Heart left ventricle (tissue), 16 donors: ENCODE measurements around the gene CYB5A. TPM values are rescaled to one million over a fixed set of nuclear protein-coding genes. Genes with fewer than 3 reads are reported as not detected.
"Not testable (repeated sequence)": the region's sequence is repeated elsewhere in the genome, so short reads cannot be mapped to it uniquely, and the experiment has no call there.

Experiments used
- ATAC-seq, 4 donors: fragments of 200-7000 bp; cut with Tn5 transposase; one replicate each; pipeline ENCODE4 v1.9.1; 2020 to 2022; ENCODE audit warnings: moderate library complexity in 4 of 4, mild to moderate bottlenecking in 3 of 4, moderate number of reproducible peaks in 1 of 4
- DNase-seq, 5 donors: peaks; one replicate each; pipeline ENCODE4 v3.0.0-alpha.2; 2020
- H3K27ac ChIP-seq, 12 donors: fragments of 200-600 bp; sonication (generic) in 4 of 12; one replicate each; pipeline versions ENCODE4 v1.5.0 to v1.8.0; 2016 to 2022; ENCODE audit warnings: mild to moderate bottlenecking in 2 of 12
- H3K27me3 ChIP-seq, 9 donors: fragments of 200-600 bp; sonication (generic) in 2 of 9; one replicate each; pipeline versions ENCODE4 v1.5.1 to v1.8.0; 2016 to 2022; ENCODE audit warnings: mild to moderate bottlenecking in 3 of 9
- H3K36me3 ChIP-seq, 9 donors: fragments of 200-600 bp; sonication (generic) in 2 of 9; one replicate each; pipeline versions ENCODE4 v1.5.0 to v1.8.0; 2018 to 2022; ENCODE audit warnings: mild to moderate bottlenecking in 2 of 9
- H3K4me1 ChIP-seq, 12 donors: fragments of 200-600 bp; sonication (generic) in 4 of 12; one replicate each; pipeline versions ENCODE4 v1.5.0 to v1.8.0; 2016 to 2022; ENCODE audit warnings: mild to moderate bottlenecking in 3 of 12
- H3K4me3 ChIP-seq, 12 donors: fragments of 200-600 bp; sonication (generic) in 4 of 12; one replicate each; pipeline versions ENCODE4 v1.5.0 to v1.8.0; 2017 to 2022; ENCODE audit warnings: mild to moderate bottlenecking in 9 of 12, moderate library complexity in 4 of 12
- H3K9me3 ChIP-seq, 12 donors: fragments of 200-600 bp; sonication (generic) in 4 of 12; one replicate each; pipeline versions ENCODE4 v1.5.0 to v1.8.0; 2016 to 2022; ENCODE audit warnings: mild to moderate bottlenecking in 1 of 12
- CTCF ChIP-seq, 12 donors: fragments of 200-600 bp; sonication (generic) in 4 of 12; IDR thresholded peaks; one replicate each; pipeline versions ENCODE4 v1.5.0 to v1.8.0; 2018 to 2022; ENCODE audit warnings: antibody characterized with exemption in 12 of 12, mild to moderate bottlenecking in 5 of 12
- POLR2A ChIP-seq, 2 donors: fragments of 450-650 bp; IDR thresholded peaks; one replicate each; pipeline ENCODE4 v1.6.1; 2017; ENCODE audit warnings: antibody characterized with exemption in 2 of 2, mild to moderate bottlenecking in 2 of 2, moderate library complexity in 2 of 2
- WGBS, 4 donors: extraction: QIAGEN DNeasy Blood & Tissue Kit in 2 of 4; methylation state at CpG; one replicate each; pipeline versions ENCODE4 v1.1.5 to v1.1.7; 2013 to 2018; 5-methylcytosine and 5-hydroxymethylcytosine counted together
- intact Hi-C, 10 donors: fragments of 100-400 bp; cut with DNase I; formaldehyde crosslinking; loops; one replicate each; pipeline versions ENCODE4 v1.11.1 to v1.14.2; 2022
- polyA plus RNA-seq, 2 donors: library from polyadenylated mRNA; stranded (reverse); fragments of 200-250 nt; gene quantifications; one replicate each; pipeline ENCODE4 v1.2.3, GENCODE V29; 2013
- total RNA-seq, 9 donors: library from RNA; depleted of rRNA in 2 of 9; stranded (reverse); fragments of >200 nt in 2 of 9; fragmentation: NEBNext Ultra II Directional in 3 of 9; extraction: Animal tissue kit (Norgen Biotek cat#: 25700) in 3 of 9; gene quantifications; one replicate each; pipeline versions ENCODE4 v1.1.0 to v1.2.4, GENCODE V29; 2016 to 2023
- donor health status: ischemic (EF 13 %, LVEDD 7.1; RV severe dilation, severe dysfunction).
- donor health status: healthy with polysubstance abuse.
- donor health status: DM: no; HTN: yes; CAD: no.
- donor health status: DM: no; HTN: no; CAD: no.
- donor health status: ischemic (EF 25% LVEDD 6.9; RV normal size, moderate dysfunction).
- donor health status: ischemic (EF 25% LVEDD 5.7; RV mildly dilated, moderate dysfunction).
- donor health status: healthy.
- donor health status: DM: yes; HTN: yes; CAD: no.
- donor health status: ischemic (EF 35%, LVEDD 5.7; RV mildly dilated, moderate dysfunction).
- donor health status: nonischemic (EF 11% LVEDD 7.7; RV severe dilation, severe dysfunction).
- donor health status: DM: yes; HTN: yes; CAD: no.
- donor health status: PGD.
- donor health status: ischemic (EF 29% LVEDD 5.4; RV normal size, mild dysfunction).
- donor health status: nonischemic (EF 23%, LVEDD 6.1; RV moderate dilation, normal function).

Gene CYB5A
- total and polyA plus RNA-seq, 11 donors, result 46.5 to 146 (median 82.6) TPM

- no peak for DNase-seq
- Histone ChIP-seq H3K4me1 (no peaks in the 10 kb centered on the region), H3K4me3 (no peak overlapping the region), H3K36me3 (no peaks in the 10 kb centered on the region), H3K27ac (no peak overlapping the region), H3K9me3 (peaks cover 0 to 5% (median 0%) of the 10 kb centered on the region in 12 donors), H3K27me3 (peaks cover 0 to 6% (median 0%) of the 10 kb centered on the region in 9 donors)
- 58 to 76% (median 69%) methylated on average over 3 of the region's 3 CpGs for WGBS, 4 donors
- TF ChIP-seq CTCF (IDR thresholded peaks at IDR 0.05) (no peak), POLR2A (IDR thresholded peaks at IDR 0.05) (no peak)
- no peak for ATAC-seq
- intact Hi-C loops, result loop anchor here in 1 of 10 donors (10.0 kb wide), 1 partner anchor 55 kb away; no protein-coding TSS in a partner anchor
Observed at GRCh38 chr18:74299746-74300145, 8.0 kb upstream of the CYB5A start.

- Histone ChIP-seq H3K27me3 (peaks cover 0 to 6% (median 0%) of the 10 kb centered on the region in 9 donors), H3K4me3 (no peak overlapping the region), H3K36me3 (no peaks in the 10 kb centered on the region), H3K9me3 (peaks cover 0 to 5% (median 0%) of the 10 kb centered on the region in 12 donors), H3K27ac (no peak overlapping the region), H3K4me1 (no peaks in the 10 kb centered on the region)
- no peak for DNase-seq
- WGBS, 4 donors, result 79 to 89% (median 84%) methylated on average over 1 of the region's 1 CpG
- no peak for ATAC-seq
- intact Hi-C loops, result loop anchor here in 1 of 10 donors (10.0 kb wide), 1 partner anchor 54 kb away; no protein-coding TSS in a partner anchor
- no peak for TF ChIP-seq POLR2A (IDR thresholded peaks at IDR 0.05)
- TF ChIP-seq CTCF (IDR thresholded peaks at IDR 0.05), result no peak
Observed at GRCh38 chr18:74299162-74299561, 7.4 kb upstream of the CYB5A start.

DNA sequence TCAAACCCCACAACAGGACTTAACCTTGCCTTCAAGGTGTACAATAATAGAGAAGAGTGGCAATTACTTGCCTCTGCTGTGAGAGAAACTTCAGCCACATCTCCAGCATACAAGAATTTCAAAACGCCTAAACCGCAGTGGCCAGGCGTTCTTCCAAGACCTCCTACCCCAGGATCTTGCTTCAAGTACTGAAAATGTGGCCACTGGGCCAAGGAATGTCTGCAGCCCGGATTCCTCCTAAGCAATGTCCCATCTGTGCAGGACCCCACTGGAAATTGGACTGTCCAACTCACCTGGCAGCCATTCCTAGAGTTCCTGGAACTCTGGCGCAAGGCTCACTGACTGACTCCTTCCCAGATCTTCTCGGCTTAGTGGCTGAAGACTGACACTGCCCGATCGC is 2.8 kb upstream of the CYB5A start:
- WGBS, 4 donors, result 87 to 92% (median 91%) methylated on average over 8 of the region's 8 CpGs
- TF ChIP-seq CTCF (IDR thresholded peaks at IDR 0.05), result no peak
- intact Hi-C loops, result loop anchor here in 3 of 10 donors (5.0 to 10.0 kb wide), 3 partner anchors 37 to 50 kb away; no protein-coding TSS in a partner anchor
- Histone ChIP-seq H3K4me1 (peaks cover 0 to 25% (median 12%) of the 10 kb centered on the region in 12 donors), H3K9me3 (peaks cover 0 to 5% (median 0%) of the 10 kb centered on the region in 12 donors), H3K4me3 (no peak overlapping the region), H3K27ac (no peak overlapping the region), H3K27me3 (no peaks in the 10 kb centered on the region), H3K36me3 (no peaks in the 10 kb centered on the region)
- DNase-seq (no peak), ATAC-seq (no peak)

DNA sequence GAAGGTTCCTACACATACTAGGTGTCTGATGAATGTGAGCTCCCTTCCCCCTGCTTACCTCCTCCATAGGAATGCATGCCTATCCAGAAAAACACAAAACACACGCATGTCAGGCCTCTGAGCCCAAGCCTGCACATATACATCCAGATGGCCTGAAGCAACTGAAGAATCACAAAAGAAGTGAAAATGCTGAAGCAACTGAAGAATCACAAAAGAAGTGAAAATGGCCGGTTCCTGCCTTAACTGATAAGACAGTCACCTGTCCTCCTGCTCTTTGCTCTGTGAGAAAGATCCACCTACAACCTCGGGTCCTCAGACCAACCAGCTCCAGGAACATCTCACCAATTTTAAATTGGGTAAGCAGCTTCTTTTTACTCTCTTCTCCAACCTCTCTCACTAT is 1.2 kb upstream of the CYB5A start:
- Histone ChIP-seq H3K4me3 (peak overlapping the region in 1 of 12 donors; percentile 65), H3K27ac (peak overlapping the region in 1 of 12 donors; percentile 89)
- intact Hi-C loops, result loop anchor here in 3 of 10 donors (5.0 to 10.0 kb wide), 3 partner anchors 36 to 48 kb away; no protein-coding TSS in a partner anchor

DNA sequence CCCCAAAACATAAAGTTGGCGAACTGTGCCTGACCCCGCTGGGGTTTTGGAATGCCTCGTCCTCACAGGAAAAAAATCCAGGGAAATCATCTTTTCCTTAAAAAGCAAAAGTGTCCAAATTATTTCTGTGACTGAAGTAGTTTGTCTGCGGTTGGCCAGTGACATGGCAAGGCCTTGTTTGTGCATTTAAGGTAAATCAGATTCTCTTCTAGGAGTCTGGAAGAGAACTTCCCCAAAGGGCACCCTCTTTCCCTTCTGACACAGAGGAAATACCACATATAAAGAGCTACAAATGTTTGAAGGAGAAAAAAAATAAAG is 737 bp upstream of the CYB5A start:
- TF ChIP-seq POLR2A (IDR thresholded peaks at IDR 0.05) (no peak), CTCF (IDR thresholded peaks at IDR 0.05) (no peak)
- Histone ChIP-seq H3K27me3 (no peaks in the 10 kb centered on the region), H3K9me3 (no peaks in the 10 kb centered on the region), H3K4me1 (peaks cover 0 to 40% (median 22%) of the 10 kb centered on the region in 12 donors), H3K36me3 (no peaks in the 10 kb centered on the region), H3K27ac (peak overlapping the region in 11 of 12 donors; percentile 28 to 89 (median 71)), H3K4me3 (peak overlapping the region; percentile 30 to 96 (median 84))
- intact Hi-C loops, result loop anchor here in 3 of 10 donors (5.0 to 10.0 kb wide), 3 partner anchors 35 to 48 kb away; no protein-coding TSS in a partner anchor
- WGBS, 4 donors, result 11 to 23% (median 15%) methylated on average over 4 of the region's 4 CpGs
- ATAC-seq (no peak), DNase-seq (no peak)

More for the DNA sequence above, 1.2 kb upstream of the CYB5A start:
- 93 to 95% (median 93%) methylated on average over 3 of the region's 3 CpGs for WGBS, 4 donors
- ATAC-seq, H3K36me3 ChIP-seq, DNase-seq, H3K27me3 ChIP-seq, H3K9me3 ChIP-seq: not testable (repeated sequence)
- peaks cover 0 to 36% (median 22%) of the 10 kb centered on the region in 12 donors for H3K4me1 ChIP-seq
